SU-DHL-6 (cell line): ENCODE data around the gene RASD2.

Experiments used
- H2AFZ ChIP-seq: fragments of 200-600 bp; sonication (generic); 2 replicates; pipeline ENCODE4 v1.6.1; 2014; ENCODE audit warnings: low read depth, mild to moderate bottlenecking, moderate library complexity, mixed read lengths, antibody characterized with exemption, low read length; ENCODE audit not compliant: severe bottlenecking
- H3F3A ChIP-seq: fragments of 200-600 bp; shearing (Covaris generic); 2 replicates; pipeline ENCODE4 v1.6.0; 2016; ENCODE audit warnings: antibody characterized with exemption, mild to moderate bottlenecking; ENCODE audit not compliant: insufficient read depth
- H3K27ac ChIP-seq: fragments of 200-600 bp; sonication (generic); 2 replicates; pipeline ENCODE4 v1.5.1; 2016; ENCODE audit warnings: low read depth, mild to moderate bottlenecking, low read length, moderate library complexity, mixed read lengths
- H3K27me3 ChIP-seq: fragments of 200-600 bp; sonication (generic), shearing (Covaris generic); 2 replicates; pipeline ENCODE4 v1.6.0; 2014; ENCODE audit warnings: mild to moderate bottlenecking, low read length
- H3K36me3 ChIP-seq: fragments of 200-600 bp; sonication (generic); 2 replicates; pipeline ENCODE4 v1.6.1; 2014; ENCODE audit warnings: mild to moderate bottlenecking, low read length, mixed read lengths
- H3K4me2 ChIP-seq: fragments of 300-600, 200-600 bp; shearing (Covaris generic), sonication (generic); 2 replicates; pipeline ENCODE4 v1.6.0; 2014; ENCODE audit warnings: low read length, low read depth, mild to moderate bottlenecking; ENCODE audit not compliant: poor library complexity, severe bottlenecking
- H3K4me3 ChIP-seq: fragments of 200-600 bp; sonication (generic); 2 replicates; pipeline ENCODE4 v1.5.1; 2014; ENCODE audit warnings: antibody characterized with exemption, low read length, mild to moderate bottlenecking, mixed read lengths; ENCODE audit not compliant: insufficient read depth, poor library complexity, severe bottlenecking
- H3K79me2 ChIP-seq: fragments of 200-600 bp; sonication (generic); 2 replicates; pipeline ENCODE4 v1.6.1; 2014; ENCODE audit warnings: mild to moderate bottlenecking, low read length, moderate library complexity; ENCODE audit not compliant: insufficient read depth
- H3K9ac ChIP-seq: fragments of 200-600 bp; sonication (generic); 2 replicates; pipeline ENCODE4 v1.7.0; 2014; ENCODE audit warnings: mild to moderate bottlenecking, low read length
- H3K9me2 ChIP-seq: fragments of 200-600 bp; sonication (generic); replicated peaks from 2 replicates; pipeline ENCODE4 v1.6.1; 2014; ENCODE audit warnings: low read length; ENCODE audit not compliant: insufficient read depth
- H3K9me3 ChIP-seq: fragments of 200-600 bp; sonication (generic); 2 replicates; pipeline ENCODE4 v1.6.1; 2014; ENCODE audit warnings: low read length, mixed read lengths; ENCODE audit not compliant: insufficient read depth
- H4K20me1 ChIP-seq: fragments of 200-600 bp; sonication (generic); 2 replicates; pipeline ENCODE4 v1.6.1; 2014; ENCODE audit warnings: low read depth, mild to moderate bottlenecking, antibody characterized with exemption, low read length, moderate library complexity, mixed read lengths
- CTCF ChIP-seq: fragments of 200-600 bp; sonication (generic); IDR thresholded peaks from one replicate; pipeline ENCODE4 v1.5.1; 2017; ENCODE audit warnings: antibody characterized with exemption, mild to moderate bottlenecking, low read length, moderate library complexity; ENCODE audit not compliant: insufficient read depth, poor library complexity, severe bottlenecking
- EZH2phosphoT487 ChIP-seq: fragments of 200-600 bp; sonication (generic), shearing (Covaris generic); conservative IDR thresholded peaks from 2 replicates; pipeline ENCODE4 v1.6.1; 2018; ENCODE audit warnings: mild to moderate bottlenecking, antibody characterized with exemption, low read length, moderate library complexity, mixed read lengths

Gene RASD2

GRCh38 chr22:35555946-35556547 lies 15.4 kb downstream of the RASD2 start:
- Histone ChIP-seq H3K4me3 (no peak overlapping the region), H2AFZ (no peak overlapping the region), H4K20me1 (no peaks in the 10 kb centered on the region), H3K9ac (no peak overlapping the region), H3K27ac (no peak overlapping the region), H3K9me3 (no peaks in the 10 kb centered on the region), H3K79me2 (no peaks in the 10 kb centered on the region), H3K27me3 (no peaks in the 10 kb centered on the region), H3K36me3 (no peaks in the 10 kb centered on the region), H3K9me2 (no peaks in the 10 kb centered on the region), H3K4me2 (no peak overlapping the region), H3F3A (no peaks in the 10 kb centered on the region)
- no peak for TF ChIP-seq EZH2phosphoT487
- no peak for TF ChIP-seq CTCF

DNA sequence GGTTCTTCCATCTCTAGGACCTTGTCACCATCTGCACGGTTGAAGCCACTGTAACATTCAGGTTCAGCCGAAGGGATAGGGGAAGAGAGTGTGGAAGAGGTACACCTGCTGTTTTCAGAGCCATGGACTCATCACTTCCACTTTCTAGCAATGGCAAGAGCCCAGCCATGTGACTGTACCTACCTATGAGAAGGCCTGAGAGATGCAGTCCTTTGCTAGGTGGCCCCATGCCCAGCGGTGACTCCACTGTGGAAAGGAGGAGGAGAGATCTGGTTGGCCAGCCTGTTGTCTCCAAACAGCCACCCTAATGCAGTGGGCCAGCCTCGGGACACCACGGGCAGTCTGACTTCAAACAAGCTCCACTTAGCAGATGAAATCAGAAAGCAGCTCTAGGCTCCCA lies 16.0 kb downstream of the RASD2 start:
- H3K27me3 ChIP-seq = no peaks in the 10 kb centered on the region
- H3F3A ChIP-seq = no peaks in the 10 kb centered on the region
- no peak overlapping the region for H3K9ac ChIP-seq
- H3K9me3 ChIP-seq = no peaks in the 10 kb centered on the region
- H3K4me3 ChIP-seq = no peak overlapping the region
- H2AFZ ChIP-seq = no peak overlapping the region
- TF ChIP-seq EZH2phosphoT487 = no peak
- TF ChIP-seq CTCF = no peak
- H3K9me2 ChIP-seq = no peaks in the 10 kb centered on the region
- no peak overlapping the region for H3K27ac ChIP-seq
- no peaks in the 10 kb centered on the region for H3K36me3 ChIP-seq
- no peaks in the 10 kb centered on the region for H3K79me2 ChIP-seq
- H3K4me2 ChIP-seq = no peak overlapping the region
- no peaks in the 10 kb centered on the region for H4K20me1 ChIP-seq

- no peak overlapping the region for H3K27ac ChIP-seq
Observed at GRCh38 chr22:35558031-35558430, 17.4 kb downstream of the RASD2 start.

More at GRCh38 chr22:35558031-35558430, 17.4 kb downstream of the RASD2 start:
- TF ChIP-seq CTCF (no peak), EZH2phosphoT487 (no peak)
- Histone ChIP-seq H3K9ac (no peak overlapping the region), H3K4me2 (no peak overlapping the region), H3K27me3 (no peaks in the 10 kb centered on the region), H4K20me1 (no peaks in the 10 kb centered on the region), H3F3A (no peaks in the 10 kb centered on the region), H3K36me3 (no peaks in the 10 kb centered on the region), H2AFZ (no peak overlapping the region), H3K4me3 (no peak overlapping the region), H3K9me2 (no peaks in the 10 kb centered on the region), H3K79me2 (no peaks in the 10 kb centered on the region), H3K9me3 (no peaks in the 10 kb centered on the region)
